ENCODE results near the gene TOP1. TPM values are rescaled to one million over a fixed set of nuclear protein-coding genes. Genes with fewer than 3 reads are reported as not detected.

The TOP1 gene
- total and polyA plus RNA-seq, 5 donors from 2014 or later = 9.2 to 50.0 (median 9.7) TPM

DNA sequence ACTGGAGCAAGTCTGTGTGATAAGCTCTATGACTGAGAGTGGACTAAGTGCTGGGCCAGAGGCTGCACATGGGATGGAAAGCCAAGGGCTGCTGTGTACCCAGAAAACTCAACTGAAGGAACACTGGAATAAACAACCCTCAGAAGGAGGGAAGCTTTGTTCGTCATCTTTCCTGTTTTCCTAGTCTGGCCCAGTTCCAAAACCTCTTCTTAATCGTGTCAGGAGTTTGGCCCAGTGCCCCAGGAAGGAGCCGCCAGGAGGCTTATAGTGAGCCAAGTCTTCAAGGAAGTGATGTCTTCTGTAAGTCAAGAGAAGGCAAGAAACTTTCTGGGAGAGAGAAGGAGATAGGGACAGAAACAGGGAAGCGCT, 23.3 kb upstream of the TOP1 start:
- ATAC-seq (ENCODE audit: low read depth in 2 of 2) = no peak
- no peaks in the 10 kb centered on the region for H3K36me3 Mint-ChIP-seq

DNA sequence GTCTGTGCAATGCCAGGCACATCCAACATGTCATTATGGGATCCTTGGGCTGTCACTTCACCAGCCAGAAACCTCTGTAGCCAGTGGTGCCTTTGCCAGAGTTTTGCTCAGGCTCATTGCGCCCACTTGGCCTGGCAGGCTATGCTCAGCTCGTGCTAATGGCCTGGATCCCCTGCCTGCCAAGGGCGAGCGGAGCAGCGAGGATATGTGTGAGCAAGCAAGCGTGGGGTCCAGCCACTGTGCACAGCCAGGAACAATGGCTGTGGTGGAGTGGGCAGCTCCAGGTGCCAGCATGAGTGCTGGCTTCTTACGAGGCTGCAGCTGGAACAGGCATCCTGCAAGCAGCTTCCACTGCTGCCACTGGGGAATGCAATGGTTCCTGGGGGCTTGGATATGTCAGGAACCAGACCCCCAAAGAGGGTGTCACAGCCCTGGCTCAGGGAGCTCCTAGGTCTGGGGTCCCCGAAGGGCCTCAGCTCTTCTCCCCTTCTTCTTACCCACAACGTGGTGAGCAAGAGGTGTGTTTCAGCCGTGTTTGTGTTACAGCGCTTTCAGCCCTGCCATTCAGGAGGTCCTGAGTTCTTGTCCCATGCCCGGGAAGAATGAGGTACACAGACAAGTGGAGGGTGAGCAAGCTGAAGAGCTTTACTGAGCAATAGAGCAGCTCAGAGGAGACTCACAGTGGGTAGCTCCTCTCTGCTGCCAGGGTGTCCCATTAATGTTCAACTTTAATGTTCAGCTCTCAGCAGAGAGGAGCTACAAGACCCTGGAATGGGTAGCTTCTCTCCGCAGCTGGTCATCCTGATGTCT, 22.3 kb upstream of the TOP1 start:
- ATAC-seq (ENCODE audit: low read depth in 2 of 2) (no peak), DNase-seq (no peak)
- Mint-ChIP-seq H3K4me1 (peaks cover 13 to 27% (median 21%) of the 10 kb centered on the region in 4 donors), H3K27ac (no peak overlapping the region), H3K4me3 (no peak overlapping the region), H3K9me3 (no peaks in the 10 kb centered on the region), H3K36me3 (no peaks in the 10 kb centered on the region), H3K27me3 (no peaks in the 10 kb centered on the region)
- H3K27ac ChIP-seq (ENCODE audit: insufficient read depth, low read length, poor library complexity, severe bottlenecking) = no peak overlapping the region
- no peaks in the 10 kb centered on the region for H3K27me3 ChIP-seq (ENCODE audit: control insufficient read depth, insufficient read depth, low read length)
- no peaks in the 10 kb centered on the region for H3K9me3 ChIP-seq (ENCODE audit: control insufficient read depth in 2 of 2, low read length in 2 of 2)
- no peaks in the 10 kb centered on the region for H3K36me3 ChIP-seq (ENCODE audit: control insufficient read depth, insufficient read depth, low read length)
- peaks cover 19% of the 10 kb centered on the region for H3K4me1 ChIP-seq (ENCODE audit: control insufficient read depth, insufficient read depth, low read length, poor library complexity, severe bottlenecking)
- no peak overlapping the region for H3K4me3 ChIP-seq (ENCODE audit: low read depth, low read length)

More for the DNA sequence above, 23.3 kb upstream of the TOP1 start:
- H3K4me1 ChIP-seq (ENCODE audit: control insufficient read depth, insufficient read depth, low read length, poor library complexity, severe bottlenecking) = peaks cover 19% of the 10 kb centered on the region
- Mint-ChIP-seq H3K27ac (peak overlapping the region in 2 of 3 donors; percentile 53 to 99), H3K4me1 (peaks cover 13 to 27% (median 21%) of the 10 kb centered on the region in 4 donors), H3K9me3 (no peaks in the 10 kb centered on the region), H3K4me3 (no peak overlapping the region), H3K27me3 (no peaks in the 10 kb centered on the region)
- no peak for DNase-seq
- H3K27ac ChIP-seq (ENCODE audit: insufficient read depth, low read length, poor library complexity, severe bottlenecking) = no peak overlapping the region
- no peaks in the 10 kb centered on the region for H3K27me3 ChIP-seq (ENCODE audit: control insufficient read depth, insufficient read depth, low read length)
- no peaks in the 10 kb centered on the region for H3K9me3 ChIP-seq (ENCODE audit: control insufficient read depth in 2 of 2, low read length in 2 of 2)
- H3K36me3 ChIP-seq (ENCODE audit: control insufficient read depth, insufficient read depth, low read length) = no peaks in the 10 kb centered on the region
- no peak overlapping the region for H3K4me3 ChIP-seq (ENCODE audit: low read depth, low read length)

DNA sequence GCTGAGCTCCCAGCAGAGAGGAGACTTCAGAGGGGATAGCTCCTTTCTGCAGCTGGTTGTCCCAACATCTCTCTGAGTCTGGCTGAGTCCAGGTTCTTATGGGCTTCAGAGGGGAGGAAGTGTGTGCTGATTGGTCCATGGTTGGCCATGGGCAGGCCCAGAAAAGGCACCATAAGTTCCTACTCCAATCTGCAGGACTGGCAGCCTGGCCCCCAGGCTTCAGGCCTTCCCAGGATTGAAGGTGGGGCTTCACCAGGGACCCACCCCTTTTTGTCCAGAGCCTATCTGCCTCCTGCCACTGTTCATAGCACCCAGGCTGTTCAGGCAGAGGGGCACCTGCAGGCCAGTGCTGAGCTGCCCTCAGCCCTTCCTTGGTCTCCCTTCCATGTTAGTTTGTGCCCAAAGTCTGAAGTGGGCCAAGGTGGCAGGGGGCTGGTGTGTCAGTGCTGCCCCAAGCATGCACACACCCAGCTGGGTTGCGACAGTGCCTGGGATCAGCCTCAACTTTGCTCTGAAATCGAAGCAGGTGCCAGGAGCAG, 21.6 kb upstream of the TOP1 start:
- Mint-ChIP-seq H3K4me3 (no peak overlapping the region), H3K27ac (no peak overlapping the region), H3K36me3 (no peaks in the 10 kb centered on the region), H3K27me3 (no peaks in the 10 kb centered on the region), H3K4me1 (peaks cover 13 to 33% (median 26%) of the 10 kb centered on the region in 4 donors), H3K9me3 (no peaks in the 10 kb centered on the region)
- Histone ChIP-seq H3K27me3 (ENCODE audit: control insufficient read depth, insufficient read depth, low read length) (no peaks in the 10 kb centered on the region), H3K9me3 (ENCODE audit: control insufficient read depth in 2 of 2, low read length in 2 of 2) (no peaks in the 10 kb centered on the region), H3K27ac (ENCODE audit: insufficient read depth, low read length, poor library complexity, severe bottlenecking) (no peak overlapping the region), H3K4me1 (ENCODE audit: control insufficient read depth, insufficient read depth, low read length, poor library complexity, severe bottlenecking) (peaks cover 19% of the 10 kb centered on the region), H3K36me3 (ENCODE audit: control insufficient read depth, insufficient read depth, low read length) (no peaks in the 10 kb centered on the region), H3K4me3 (ENCODE audit: low read depth, low read length) (no peak overlapping the region)
- DNase-seq = no peak
- ATAC-seq (ENCODE audit: low read depth in 2 of 2) = no peak

DNA sequence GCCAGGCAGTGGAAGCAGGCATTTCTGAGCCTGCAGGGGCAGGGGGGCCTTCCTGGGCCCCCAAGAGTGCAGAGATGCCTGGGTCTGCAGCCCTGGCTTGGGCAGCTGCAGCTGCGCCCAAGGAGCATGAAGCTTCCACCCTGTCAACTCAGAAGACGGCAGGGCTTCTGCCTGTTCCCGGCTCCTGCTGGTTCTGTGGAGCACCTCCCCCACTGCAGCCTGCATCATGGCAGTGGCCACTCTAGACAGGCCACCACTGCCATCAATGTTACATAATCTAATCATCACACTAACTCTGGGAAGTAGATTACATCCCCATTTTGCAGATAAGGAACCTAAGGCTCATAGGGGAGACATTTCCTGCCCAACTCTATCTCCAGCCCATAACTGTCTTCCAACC, 21.1 kb upstream of the TOP1 start:
- Histone ChIP-seq H3K36me3 (ENCODE audit: control insufficient read depth, insufficient read depth, low read length) (no peaks in the 10 kb centered on the region), H3K9me3 (ENCODE audit: control insufficient read depth in 2 of 2, low read length in 2 of 2) (no peaks in the 10 kb centered on the region), H3K4me1 (ENCODE audit: control insufficient read depth, insufficient read depth, low read length, poor library complexity, severe bottlenecking) (peaks cover 16% of the 10 kb centered on the region), H3K4me3 (ENCODE audit: low read depth, low read length) (no peak overlapping the region), H3K27me3 (ENCODE audit: control insufficient read depth, insufficient read depth, low read length) (no peaks in the 10 kb centered on the region), H3K27ac (ENCODE audit: insufficient read depth, low read length, poor library complexity, severe bottlenecking) (no peak overlapping the region)
- Mint-ChIP-seq H3K27ac (peak overlapping the region in 1 of 3 donors; percentile 79), H3K4me3 (peak overlapping the region in 1 of 4 donors; percentile 18), H3K9me3 (no peaks in the 10 kb centered on the region), H3K36me3 (no peaks in the 10 kb centered on the region), H3K27me3 (no peaks in the 10 kb centered on the region), H3K4me1 (peaks cover 13 to 33% (median 26%) of the 10 kb centered on the region in 4 donors)
- DNase-seq (no peak), ATAC-seq (ENCODE audit: low read depth in 2 of 2) (no peak)

DNA sequence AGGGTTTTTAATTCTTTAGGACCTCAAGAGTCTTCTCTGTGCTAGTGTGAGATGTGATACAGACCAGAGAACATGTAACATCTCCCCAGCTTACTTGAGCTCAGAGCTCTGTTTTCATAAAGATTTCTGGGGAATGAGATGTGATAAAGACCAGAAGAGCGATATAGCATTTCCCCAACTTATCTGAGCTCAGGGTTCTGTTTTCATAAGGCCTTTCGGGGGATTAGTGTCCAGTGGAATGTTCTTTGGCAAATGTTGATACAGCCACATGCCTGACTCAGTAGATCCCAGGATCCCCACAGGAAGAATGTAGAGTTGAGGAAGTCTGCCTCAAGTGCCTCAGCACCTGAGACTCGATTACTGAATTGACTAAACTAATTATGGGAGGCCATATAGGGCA, 18.7 kb upstream of the TOP1 start:
- H3K36me3 ChIP-seq (ENCODE audit: control insufficient read depth, insufficient read depth, low read length) = no peaks in the 10 kb centered on the region
- Mint-ChIP-seq H3K4me1 (peaks cover 0 to 18% (median 12%) of the 10 kb centered on the region in 4 donors), H3K9me3 (no peaks in the 10 kb centered on the region)

DNA sequence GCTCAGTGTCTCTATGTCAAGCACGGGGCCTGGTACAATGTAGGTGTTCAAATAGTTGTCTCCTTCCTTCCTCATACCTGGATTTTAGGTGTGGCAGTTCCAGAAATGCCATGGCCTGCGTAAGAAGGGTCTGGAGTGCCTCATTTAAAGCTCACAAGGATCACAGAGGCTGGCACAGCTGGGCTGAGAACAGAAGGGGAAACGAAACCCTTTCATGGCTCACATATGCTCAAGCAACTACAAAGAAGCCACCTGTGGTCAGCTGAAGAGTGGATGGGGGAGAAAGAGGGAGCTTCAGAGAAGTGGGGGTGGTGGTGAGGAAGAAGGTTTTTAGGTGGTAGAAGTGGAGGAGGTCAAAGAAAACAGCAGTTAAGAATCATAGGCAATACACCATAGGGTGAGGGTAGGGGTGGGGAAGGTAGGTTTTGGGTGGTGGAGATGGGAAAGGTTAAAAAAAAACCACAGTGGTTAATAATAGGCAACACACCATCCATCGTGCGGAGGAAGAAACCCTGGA, 17.0 kb upstream of the TOP1 start:
- Mint-ChIP-seq H3K4me3 (no peak overlapping the region), H3K4me1 (peaks cover 0 to 18% (median 12%) of the 10 kb centered on the region in 4 donors), H3K36me3 (no peaks in the 10 kb centered on the region), H3K27ac (peak overlapping the region in 2 of 3 donors; percentile 31 to 43), H3K9me3 (no peaks in the 10 kb centered on the region), H3K27me3 (no peaks in the 10 kb centered on the region)
- ATAC-seq (ENCODE audit: low read depth in 2 of 2) (peak; percentile 52 to 58), DNase-seq (peak in 1 of 3 donors; percentile 57)
- Histone ChIP-seq H3K4me3 (ENCODE audit: low read depth, low read length) (no peak overlapping the region), H3K36me3 (ENCODE audit: control insufficient read depth, insufficient read depth, low read length) (no peaks in the 10 kb centered on the region), H3K4me1 (ENCODE audit: control insufficient read depth, insufficient read depth, low read length, poor library complexity, severe bottlenecking) (no peaks in the 10 kb centered on the region), H3K9me3 (ENCODE audit: control insufficient read depth in 2 of 2, low read length in 2 of 2) (no peaks in the 10 kb centered on the region), H3K27ac (ENCODE audit: insufficient read depth, low read length, poor library complexity, severe bottlenecking) (no peak overlapping the region), H3K27me3 (ENCODE audit: control insufficient read depth, insufficient read depth, low read length) (no peaks in the 10 kb centered on the region)

More for the DNA sequence above, 18.7 kb upstream of the TOP1 start:
- no peak for ATAC-seq (ENCODE audit: low read depth in 2 of 2)
- no peaks in the 10 kb centered on the region for H3K4me1 ChIP-seq (ENCODE audit: control insufficient read depth, insufficient read depth, low read length, poor library complexity, severe bottlenecking)
- no peak overlapping the region for H3K4me3 Mint-ChIP-seq
- no peak for DNase-seq
- H3K4me3 ChIP-seq (ENCODE audit: low read depth, low read length) = no peak overlapping the region
- H3K27ac ChIP-seq (ENCODE audit: insufficient read depth, low read length, poor library complexity, severe bottlenecking) = no peak overlapping the region
- H3K27ac Mint-ChIP-seq = no peak overlapping the region
- H3K27me3 ChIP-seq (ENCODE audit: control insufficient read depth, insufficient read depth, low read length) = no peaks in the 10 kb centered on the region
- H3K9me3 ChIP-seq (ENCODE audit: control insufficient read depth in 2 of 2, low read length in 2 of 2) = no peaks in the 10 kb centered on the region
- no peaks in the 10 kb centered on the region for H3K27me3 Mint-ChIP-seq
- no peaks in the 10 kb centered on the region for H3K36me3 Mint-ChIP-seq

DNA sequence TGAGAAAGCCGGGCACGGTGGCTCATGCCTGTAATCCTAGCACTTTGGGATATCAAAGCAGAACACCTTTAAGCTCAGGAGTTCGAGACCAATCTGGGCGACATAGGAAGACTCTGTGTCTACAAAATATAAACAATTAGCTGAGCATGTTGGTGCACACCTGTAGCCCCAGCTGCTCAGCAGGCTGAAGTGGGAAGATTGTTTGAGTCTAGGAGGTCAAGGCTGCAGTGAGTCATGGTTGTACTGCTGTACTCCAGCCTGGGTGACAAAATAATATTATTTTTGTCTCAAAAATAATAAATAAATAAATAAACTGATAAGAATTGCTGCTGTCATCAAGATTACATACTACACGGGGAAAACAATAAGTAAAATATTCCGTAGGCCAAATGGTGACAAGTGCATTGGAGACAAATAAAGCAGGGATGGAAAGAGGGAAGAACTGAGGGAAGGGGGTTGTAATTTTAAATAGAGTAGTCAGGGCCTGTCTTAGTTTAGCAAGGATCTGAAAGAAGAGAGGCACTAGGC, 14.0 kb upstream of the TOP1 start:
- no peaks in the 10 kb centered on the region for H3K36me3 ChIP-seq (ENCODE audit: control insufficient read depth, insufficient read depth, low read length)
- H3K36me3 Mint-ChIP-seq = no peaks in the 10 kb centered on the region
- no peak overlapping the region for H3K4me3 ChIP-seq (ENCODE audit: low read depth, low read length)
- DNase-seq = no peak
- no peaks in the 10 kb centered on the region for H3K27me3 ChIP-seq (ENCODE audit: control insufficient read depth, insufficient read depth, low read length)
- H3K4me1 Mint-ChIP-seq = peaks cover 0 to 9% (median 4%) of the 10 kb centered on the region in 4 donors
- no peak for ATAC-seq (ENCODE audit: low read depth in 2 of 2)
- H3K27ac ChIP-seq (ENCODE audit: insufficient read depth, low read length, poor library complexity, severe bottlenecking) = no peak overlapping the region
- H3K9me3 Mint-ChIP-seq = no peaks in the 10 kb centered on the region
- H3K9me3 ChIP-seq (ENCODE audit: control insufficient read depth in 2 of 2, low read length in 2 of 2) = no peaks in the 10 kb centered on the region
- H3K4me1 ChIP-seq (ENCODE audit: control insufficient read depth, insufficient read depth, low read length, poor library complexity, severe bottlenecking) = no peaks in the 10 kb centered on the region
- H3K27ac Mint-ChIP-seq = no peak overlapping the region
- no peaks in the 10 kb centered on the region for H3K27me3 Mint-ChIP-seq
- no peak overlapping the region for H3K4me3 Mint-ChIP-seq

Data from CD4-positive, CD25-positive, alpha-beta regulatory T cell (primary cell).